Activated CD4-positive, alpha-beta T cell treated with anti-CD3 and anti-CD28 coated beads for 36 hours (primary cell): ENCODE results near the gene OTC. TPM values are rescaled to one million over a fixed set of nuclear protein-coding genes. Genes with fewer than 3 reads are reported as not detected.

Experiments used
- ATAC-seq: fragments of 200-7000 bp; cut with Tn5 transposase; one replicate; pipeline ENCODE4 v1.10.0; 2021; ENCODE audit warnings: mild to moderate bottlenecking, moderate library complexity
- CTCF ChIA-PET: fragments of 350-600 bp; sonication (Branson Sonifier 250); formaldehyde crosslinking; loops from one replicate; lab custom pipeline; 2021; ENCODE audit warnings: antibody characterized with exemption; lab: Charles Lee
- POLR2A ChIA-PET: fragments of 350-600 bp; sonication (Branson Sonifier 250); formaldehyde crosslinking; loops from one replicate; lab custom pipeline; 2021; ENCODE audit warnings: antibody characterized with exemption, inconsistent platforms; lab: Charles Lee
- DNase-seq: peaks from one replicate; pipeline ENCODE4 v3.0.0-alpha.2; 2020
- H3K27ac Mint-ChIP-seq: one replicate; pipeline ENCODE4 v1.8.0; 2021; ENCODE audit warnings: mixed read lengths
- H3K27me3 Mint-ChIP-seq: one replicate; pipeline ENCODE4 v1.8.0; 2021; ENCODE audit warnings: mixed read lengths
- H3K36me3 Mint-ChIP-seq: one replicate; pipeline ENCODE4 v1.8.0; 2021; ENCODE audit warnings: low read depth, mixed read lengths
- H3K4me1 Mint-ChIP-seq: one replicate; pipeline ENCODE4 v1.8.0; 2021; ENCODE audit warnings: mixed read lengths
- H3K4me3 Mint-ChIP-seq: one replicate; pipeline ENCODE4 v1.8.0; 2021; ENCODE audit warnings: mild to moderate bottlenecking, moderate library complexity, mixed read lengths
- H3K9me3 Mint-ChIP-seq: one replicate; pipeline ENCODE4 v1.8.0; 2021; ENCODE audit warnings: low read depth, mixed read lengths
- intact Hi-C, 2 experiments: fragments of 100-400 bp; cut with DNase I in 1 of 2; cut with micrococcal nuclease in 1 of 2; formaldehyde crosslinking; loops; one replicate each; pipeline versions ENCODE4 v1.14.2 to v1.15.1; 2022 to 2024; cut with DNase I, micrococcal nuclease
- total RNA-seq, 2 experiments: library from RNA; stranded (reverse); gene quantifications; one replicate each; pipeline ENCODE4 v1.2.3, GENCODE V29; 2021

Gene OTC
- total RNA-seq, 2 experiments from 2014 or later = not detected

GRCh38 chrX:38327775-38328081, 24.7 kb upstream of the OTC start:
- ChIA-PET POLR2A (no interaction called here), CTCF (interaction anchor here (0.8 to 1.7 kb wide), 3 partner anchors 8 to 328 kb away, joined by 3 to 6 read pairs (median 5); no protein-coding TSS in a partner anchor)
- Mint-ChIP-seq H3K4me1 (peaks cover 20% of the 10 kb centered on the region), H3K9me3 (no peaks in the 10 kb centered on the region), H3K27me3 (no peaks in the 10 kb centered on the region), H3K36me3 (no peaks in the 10 kb centered on the region), H3K4me3 (peak overlapping the region; percentile 79), H3K27ac (peak overlapping the region; percentile 87)
- intact Hi-C loops = loop anchor here (1.0 to 10.0 kb wide), 4 partner anchors 107 to 483 kb away; partner anchors contain the start of genes DYNLT3 (in 1 of the 2), SRPX (in 1 of the 2) and TSPAN7 (in 1 of the 2)
- ATAC-seq = no peak
- DNase-seq = no peak

GRCh38 chrX:38332505-38332904, 19.9 kb upstream of the OTC start:
- Mint-ChIP-seq H3K36me3 (no peaks in the 10 kb centered on the region), H3K9me3 (no peaks in the 10 kb centered on the region), H3K27ac (no peak overlapping the region), H3K4me1 (peaks cover 10% of the 10 kb centered on the region), H3K4me3 (no peak overlapping the region), H3K27me3 (no peaks in the 10 kb centered on the region)
- ATAC-seq (no peak), DNase-seq (no peak)
- intact Hi-C loops = loop anchor here in 1 of 2 experiments (10.0 kb wide), 1 partner anchor 138 kb away; no protein-coding TSS in a partner anchor
- CTCF ChIA-PET = no interaction called here
- POLR2A ChIA-PET = no interaction called here

DNA sequence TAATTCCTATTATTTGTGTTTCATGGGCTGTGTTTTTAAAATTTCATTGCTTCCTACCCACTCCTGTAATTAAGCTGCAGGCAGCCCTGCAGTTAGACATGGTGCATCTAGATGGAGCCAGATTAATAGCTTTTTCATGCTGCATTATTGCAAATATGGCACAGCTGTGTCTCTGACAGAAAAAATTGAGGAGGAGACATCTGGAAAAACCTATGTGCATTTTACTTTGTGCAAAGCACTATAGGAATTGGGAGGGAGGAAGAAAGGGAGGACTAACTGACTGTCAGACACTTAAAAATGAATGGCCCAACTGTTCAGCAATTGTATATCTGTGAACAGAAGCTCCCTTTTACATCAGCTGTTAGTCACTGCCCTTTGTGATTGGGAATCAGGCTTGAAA, 17.0 kb upstream of the OTC start:
- no peaks in the 10 kb centered on the region for H3K36me3 Mint-ChIP-seq
- ATAC-seq (no peak), DNase-seq (no peak)
- H3K27ac Mint-ChIP-seq = no peak overlapping the region
- intact Hi-C loops = loop anchor here in 1 of 2 experiments (10.0 kb wide), 1 partner anchor 141 kb away; no protein-coding TSS in a partner anchor
- no peak overlapping the region for H3K4me3 Mint-ChIP-seq
- POLR2A ChIA-PET = no interaction called here
- no peaks in the 10 kb centered on the region for H3K9me3 Mint-ChIP-seq
- H3K4me1 Mint-ChIP-seq = no peaks in the 10 kb centered on the region
- H3K27me3 Mint-ChIP-seq = no peaks in the 10 kb centered on the region
- CTCF ChIA-PET = interaction anchor here (0.7 to 1.7 kb wide), 2 partner anchors 8 to 444 kb away, joined by 3 to 5 read pairs; partner anchors contain the start of gene RPGR

DNA sequence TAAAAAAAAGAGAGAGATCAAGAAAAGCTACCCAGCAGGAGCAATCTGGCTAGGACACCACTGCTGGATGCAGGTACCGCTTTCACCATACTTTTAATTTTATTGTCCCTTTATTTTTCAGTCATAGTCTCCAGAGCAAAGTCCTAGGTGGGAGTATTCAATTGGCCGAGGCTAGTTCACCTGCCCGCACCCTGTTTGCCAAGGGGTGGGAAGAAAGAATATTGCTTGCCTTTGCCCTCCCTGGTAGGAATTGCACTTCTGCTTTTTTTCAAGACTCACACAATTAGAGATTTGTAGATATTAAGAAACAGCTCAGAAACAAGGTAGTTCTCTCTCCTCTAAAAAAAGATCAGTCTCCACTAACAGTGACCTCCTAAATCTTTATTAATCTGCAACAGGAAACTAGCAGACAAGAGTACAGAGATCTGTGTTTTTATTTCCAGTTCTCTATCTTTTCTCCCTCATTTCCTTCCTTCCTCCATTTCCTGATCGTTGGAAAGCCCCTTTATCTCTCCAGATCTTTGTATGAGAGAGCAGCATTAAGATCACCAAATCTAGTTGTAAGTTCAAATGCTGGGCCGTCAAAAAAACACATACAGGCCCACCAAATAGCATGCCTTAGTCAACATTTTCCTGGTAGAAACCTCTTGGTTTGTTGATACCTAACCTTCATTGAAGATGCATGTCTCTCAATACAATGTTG, 15.7 kb upstream of the OTC start:
- DNase-seq = no peak
- Mint-ChIP-seq H3K4me3 (no peak overlapping the region), H3K4me1 (no peaks in the 10 kb centered on the region), H3K27ac (no peak overlapping the region), H3K27me3 (no peaks in the 10 kb centered on the region), H3K36me3 (no peaks in the 10 kb centered on the region), H3K9me3 (no peaks in the 10 kb centered on the region)
- ATAC-seq = no peak
- CTCF ChIA-PET = interaction anchor here (1.7 kb wide), 1 partner anchor 10 kb away, joined by 5 read pairs; the partner anchor contains the start of gene RPGR
- intact Hi-C loops = loop anchor here in 1 of 2 experiments (10.0 kb wide), 1 partner anchor 142 kb away; no protein-coding TSS in a partner anchor
- POLR2A ChIA-PET = no interaction called here

- peaks cover 2% of the 10 kb centered on the region for H3K27me3 Mint-ChIP-seq
- CTCF ChIA-PET = no interaction called here
- no peak for DNase-seq
- POLR2A ChIA-PET = no interaction called here
- no peaks in the 10 kb centered on the region for H3K9me3 Mint-ChIP-seq
- H3K36me3 Mint-ChIP-seq = no peaks in the 10 kb centered on the region
- ATAC-seq = no peak
- H3K4me3 Mint-ChIP-seq = no peak overlapping the region
- no peak overlapping the region for H3K27ac Mint-ChIP-seq
- intact Hi-C loops = no loop called here
- no peaks in the 10 kb centered on the region for H3K4me1 Mint-ChIP-seq
These were observed 11.0 kb upstream of the OTC start for GRCh38 chrX:38341442-38341841.

GRCh38 chrX:38342853-38343778, 9.3 kb upstream of the OTC start:
- no peak overlapping the region for H3K4me3 Mint-ChIP-seq
- H3K27me3 Mint-ChIP-seq = peaks cover 2% of the 10 kb centered on the region
- H3K27ac Mint-ChIP-seq = no peak overlapping the region
- no peaks in the 10 kb centered on the region for H3K9me3 Mint-ChIP-seq
- H3K4me1 Mint-ChIP-seq = no peaks in the 10 kb centered on the region
- ATAC-seq (no peak), DNase-seq (no peak)
- CTCF ChIA-PET = no interaction called here
- intact Hi-C loops = no loop called here
- no peaks in the 10 kb centered on the region for H3K36me3 Mint-ChIP-seq
- POLR2A ChIA-PET = interaction anchor here (0.6 kb wide), 1 partner anchor 10 kb away, joined by 3 read pairs; no protein-coding TSS in a partner anchor

DNA sequence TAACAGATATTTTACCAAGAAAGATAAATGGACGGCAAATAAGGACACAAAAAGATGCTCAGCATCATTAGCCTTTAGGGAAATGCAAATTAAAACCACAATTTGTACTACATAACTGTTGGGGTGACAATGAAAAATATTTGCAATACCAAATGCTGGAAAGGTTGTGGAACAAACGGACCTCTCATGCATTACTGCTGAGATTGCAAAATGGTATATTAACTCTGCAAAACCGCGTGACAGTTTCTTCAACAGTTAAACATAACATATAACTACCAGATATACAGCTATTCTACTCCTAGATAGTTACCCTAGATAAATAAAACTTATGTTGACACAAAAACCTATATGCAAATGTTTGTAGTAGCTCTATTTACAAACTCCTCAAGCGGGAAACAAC, 6.3 kb upstream of the OTC start:
- no peak for DNase-seq
- Mint-ChIP-seq H3K4me1 (no peaks in the 10 kb centered on the region), H3K9me3 (no peaks in the 10 kb centered on the region), H3K4me3 (no peak overlapping the region), H3K36me3 (no peaks in the 10 kb centered on the region), H3K27me3 (peaks cover 12% of the 10 kb centered on the region), H3K27ac (no peak overlapping the region)
- no peak for ATAC-seq
- ChIA-PET CTCF (no interaction called here), POLR2A (no interaction called here)
- intact Hi-C loops = no loop called here

GRCh38 chrX:38347136-38347535, 5.3 kb upstream of the OTC start:
- Mint-ChIP-seq H3K27me3 (peaks cover 12% of the 10 kb centered on the region), H3K27ac (no peak overlapping the region), H3K4me3 (no peak overlapping the region), H3K36me3 (no peaks in the 10 kb centered on the region), H3K4me1 (no peaks in the 10 kb centered on the region), H3K9me3 (no peaks in the 10 kb centered on the region)
- ChIA-PET POLR2A (no interaction called here), CTCF (interaction anchor here (0.6 kb wide), 1 partner anchor 36 kb away, joined by 3 read pairs; no protein-coding TSS in a partner anchor)
- DNase-seq (no peak), ATAC-seq (peak; percentile 26)
- intact Hi-C loops = no loop called here

GRCh38 chrX:38351346-38351745, 1.1 kb upstream of the OTC start:
- peaks cover 11% of the 10 kb centered on the region for H3K27me3 Mint-ChIP-seq
- intact Hi-C loops = no loop called here
- DNase-seq (no peak), ATAC-seq (no peak)
- H3K9me3 Mint-ChIP-seq = no peaks in the 10 kb centered on the region
- no peak overlapping the region for H3K4me3 Mint-ChIP-seq
- H3K4me1 Mint-ChIP-seq = no peaks in the 10 kb centered on the region
- ChIA-PET CTCF (no interaction called here), POLR2A (no interaction called here)
- no peaks in the 10 kb centered on the region for H3K36me3 Mint-ChIP-seq
- H3K27ac Mint-ChIP-seq = no peak overlapping the region

GRCh38 chrX:38356401-38356800, 4.0 kb downstream of the OTC start:
- H3K36me3 Mint-ChIP-seq = no peaks in the 10 kb centered on the region
- H3K27ac Mint-ChIP-seq = no peak overlapping the region
- intact Hi-C loops = no loop called here
- H3K4me3 Mint-ChIP-seq = no peak overlapping the region
- H3K4me1 Mint-ChIP-seq = no peaks in the 10 kb centered on the region
- H3K27me3 Mint-ChIP-seq = no peaks in the 10 kb centered on the region
- no peak for DNase-seq
- CTCF ChIA-PET = no interaction called here
- H3K9me3 Mint-ChIP-seq = no peaks in the 10 kb centered on the region
- POLR2A ChIA-PET = no interaction called here
- no peak for ATAC-seq

DNA sequence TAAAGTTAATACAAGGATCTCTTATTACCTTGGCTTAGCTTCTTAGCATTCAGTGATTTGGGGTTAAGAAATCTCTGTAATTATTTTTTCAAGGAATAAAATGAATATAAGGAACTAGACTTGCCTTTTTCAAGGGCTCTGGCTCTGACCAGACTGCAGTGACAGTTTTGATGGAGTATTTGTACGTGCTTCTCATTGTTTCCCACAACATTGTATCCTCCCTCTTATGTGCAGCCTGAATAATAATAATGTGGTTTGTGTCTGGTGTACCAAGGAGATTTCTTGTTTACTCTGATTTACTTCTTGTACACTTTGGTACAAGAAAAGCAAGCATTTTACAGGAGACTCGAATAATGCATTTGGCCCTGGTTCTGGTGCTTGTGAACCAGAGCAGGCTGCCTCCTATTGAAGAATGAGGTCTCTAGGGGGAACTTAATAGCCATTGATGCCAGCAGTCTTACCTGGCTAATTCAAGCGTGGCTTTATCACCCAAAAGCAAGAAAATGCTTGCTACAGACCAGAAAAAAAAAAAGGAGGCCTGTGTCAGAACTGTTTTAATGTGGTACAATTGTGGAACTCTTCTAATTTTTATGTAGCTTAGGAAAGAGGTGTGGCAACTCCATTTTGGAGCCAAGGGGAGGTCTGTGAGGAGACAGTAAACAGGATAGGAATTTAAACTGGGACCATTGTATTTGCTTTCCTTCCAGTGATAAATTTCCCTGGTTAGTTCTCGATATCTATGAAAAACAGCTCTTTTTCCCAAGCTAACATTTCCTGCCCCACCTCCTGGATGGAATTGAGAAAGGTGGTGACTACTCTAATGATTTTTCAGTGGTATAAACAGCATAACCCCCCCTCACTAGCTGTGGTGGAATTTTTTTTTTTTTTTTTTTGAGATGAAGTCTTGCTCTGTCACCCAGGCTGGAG, 5.6 kb downstream of the OTC start:
- DNase-seq (no peak), ATAC-seq (no peak)
- no peaks in the 10 kb centered on the region for H3K9me3 Mint-ChIP-seq
- no peaks in the 10 kb centered on the region for H3K4me1 Mint-ChIP-seq
- no peak overlapping the region for H3K4me3 Mint-ChIP-seq
- H3K27ac Mint-ChIP-seq = no peak overlapping the region
- intact Hi-C loops = no loop called here
- CTCF ChIA-PET = interaction anchor here (0.6 kb wide), 1 partner anchor 9 kb away, joined by 3 read pairs; no protein-coding TSS in a partner anchor
- POLR2A ChIA-PET = no interaction called here
- H3K27me3 Mint-ChIP-seq = no peaks in the 10 kb centered on the region
- no peaks in the 10 kb centered on the region for H3K36me3 Mint-ChIP-seq
